IMR-90 (cell line): ENCODE measurements around the gene HSPA1L. TPM values are rescaled to one million over a fixed set of nuclear protein-coding genes. Genes with fewer than 3 reads are reported as not detected.
A peak's percentile ranks its signal among the peaks of the same experiment; 100 is the strongest.

Source experiments
- ATAC-seq: fragments of 200-7000 bp; cut with Tn5 transposase; 2 replicates; pipeline ENCODE4 v1.9.1; 2020; ENCODE audit warnings: low read depth, mild to moderate bottlenecking, moderate library complexity
- BruUV-seq: library from RNA; stranded (reverse); fragments of 400-500 nt; replicated peaks from 2 replicates; lab custom pipeline; 2021; lab: Mats Ljungman, UMichigan
- CTCF ChIA-PET: fragments of 300-600 bp; formaldehyde crosslinking; extraction: SDS; loops from one replicate; lab custom pipeline; 2021; ENCODE audit warnings: antibody characterized with exemption; lab: Yijun Ruan, JAX
- POLR2A ChIA-PET: fragments of 300-600 bp; sonication (Branson Sonifier 250); formaldehyde crosslinking; loops from one replicate; lab custom pipeline; 2022; ENCODE audit warnings: antibody characterized with exemption; ENCODE audit not compliant: unreplicated experiment; lab: Charles Lee
- DNase-seq: peaks from one replicate; pipeline ENCODE4 v3.0.0; 2013
- H2AFZ ChIP-seq: replicated peaks from 2 replicates; pipeline ENCODE3; 2013; ENCODE audit warnings: low read length, mild to moderate bottlenecking; ENCODE audit not compliant: poor library complexity
- H2AK5ac ChIP-seq: 2 replicates; pipeline ENCODE4 v1.6.1; 2013; ENCODE audit warnings: low read depth, low read length, inconsistent platforms
- H2AK9ac ChIP-seq: replicated peaks from 2 replicates; pipeline ENCODE3; 2013; ENCODE audit warnings: mild to moderate bottlenecking, low read depth, low read length, moderate library complexity; ENCODE audit not compliant: poor library complexity
- H2BK120ac ChIP-seq: 2 replicates; pipeline ENCODE4 v1.6.1; 2013; ENCODE audit warnings: low read depth, low read length, inconsistent platforms
- H2BK15ac ChIP-seq: 3 replicates; pipeline ENCODE4 v1.6.1; 2013; ENCODE audit warnings: low read depth, low read length, inconsistent platforms
- H2BK20ac ChIP-seq: 2 replicates; pipeline ENCODE4 v1.6.1; 2013; ENCODE audit warnings: low read depth, mild to moderate bottlenecking, inconsistent platforms, low read length, moderate library complexity
- H2BK5ac ChIP-seq: 2 replicates; pipeline ENCODE4 v1.6.1; 2013; ENCODE audit warnings: mild to moderate bottlenecking, low read depth, low read length, inconsistent platforms; ENCODE audit not compliant: poor library complexity, severe bottlenecking
- H3K14ac ChIP-seq: replicated peaks from 2 replicates; pipeline ENCODE4 v1.6.1; 2013; ENCODE audit warnings: low read depth, low read length, inconsistent platforms
- H3K18ac ChIP-seq: 2 replicates; pipeline ENCODE4 v1.6.1; 2013; ENCODE audit warnings: low read depth, low read length, control low read depth
- H3K23ac ChIP-seq: 2 replicates; pipeline ENCODE4 v1.6.1; 2013; ENCODE audit warnings: low read depth, low read length, inconsistent platforms
- H3K27ac ChIP-seq: 2 replicates; pipeline ENCODE4 v1.5.1; 2013; ENCODE audit warnings: mild to moderate bottlenecking, control low read depth, low read length; ENCODE audit not compliant: insufficient read depth
- H3K27me3 ChIP-seq: 2 replicates; pipeline ENCODE4 v1.6.1; 2013; ENCODE audit warnings: low read length; ENCODE audit not compliant: control insufficient read depth, insufficient read depth
- H3K36me3 ChIP-seq: 2 replicates; pipeline ENCODE4 v1.6.1; 2013; ENCODE audit warnings: low read length, mixed read lengths; ENCODE audit not compliant: control insufficient read depth, insufficient read depth
- H3K4ac ChIP-seq: 2 replicates; pipeline ENCODE4 v1.6.1; 2013; ENCODE audit warnings: low read depth, low read length, inconsistent platforms
- H3K4me1 ChIP-seq: 2 replicates; pipeline ENCODE4 v1.6.1; 2013; ENCODE audit warnings: low read length, mixed read lengths; ENCODE audit not compliant: control insufficient read depth, insufficient read depth
- H3K4me2 ChIP-seq: 2 replicates; pipeline ENCODE4 v1.6.1; 2013; ENCODE audit warnings: low read depth, mild to moderate bottlenecking, control low read depth, low read length, moderate library complexity
- H3K4me3 ChIP-seq: 2 replicates; pipeline ENCODE4 v1.5.1; 2013; ENCODE audit warnings: low read depth, mild to moderate bottlenecking, control low read depth, low read length, moderate library complexity; ENCODE audit not compliant: insufficient read depth
- H3K56ac ChIP-seq: 2 replicates; pipeline ENCODE4 v1.6.1; 2013; ENCODE audit warnings: low read length, inconsistent platforms; ENCODE audit not compliant: insufficient read depth; ENCODE audit errors: extremely low read depth
- H3K79me1 ChIP-seq, 2 experiments: 2 replicates each; pipeline ENCODE4 v1.6.1; 2013; ENCODE audit warnings: low read length in 2 of 2, inconsistent platforms in 1 of 2, low read depth in 1 of 2
- H3K9ac ChIP-seq: 2 replicates; pipeline ENCODE4 v1.6.1; 2013; ENCODE audit warnings: low read depth, low read length, control low read depth
- H3K9me1 ChIP-seq: 2 replicates; pipeline ENCODE4 v1.6.1; 2013; ENCODE audit warnings: low read length, inconsistent platforms; ENCODE audit not compliant: insufficient read depth
- H3K9me3 ChIP-seq: 2 replicates; pipeline ENCODE4 v1.6.1; 2013; ENCODE audit warnings: low read length; ENCODE audit not compliant: control insufficient read depth, insufficient read depth
- H4K20me1 ChIP-seq: 2 replicates; pipeline ENCODE4 v1.6.1; 2013; ENCODE audit warnings: low read length, inconsistent platforms; ENCODE audit not compliant: insufficient read depth
- H4K5ac ChIP-seq: 2 replicates; pipeline ENCODE4 v1.6.1; 2013; ENCODE audit warnings: mild to moderate bottlenecking, low read depth, low read length, control low read depth
- H4K8ac ChIP-seq, 2 experiments: 2 replicates each; pipeline ENCODE4 v1.6.1; 2013; ENCODE audit warnings: low read depth in 2 of 2, low read length in 2 of 2, control low read depth in 1 of 2, inconsistent platforms in 1 of 2
- H4K91ac ChIP-seq: 2 replicates; pipeline ENCODE4 v1.6.1; 2013; ENCODE audit warnings: low read depth, low read length, inconsistent platforms; ENCODE audit not compliant: insufficient read depth
- CHD1 ChIP-seq: IDR thresholded peaks from 2 replicates; pipeline ENCODE4 v1.6.1; 2012; ENCODE audit warnings: low read depth, low read length, improper control_type of control experiment
- ELK1 ChIP-seq: fragments of 150-350 bp; IDR thresholded peaks from 2 replicates; pipeline ENCODE4 v1.6.1; 2016; ENCODE audit warnings: low read depth, mild to moderate bottlenecking, low read length, moderate library complexity, borderline replicate concordance
- MAFK ChIP-seq: IDR thresholded peaks from 2 replicates; pipeline ENCODE4 v1.6.1; 2012; ENCODE audit warnings: low read depth, low read length, improper control_type of control experiment
- RFX5 ChIP-seq: IDR thresholded peaks from 2 replicates; pipeline ENCODE4 v1.8.0; 2012; ENCODE audit warnings: low read depth, mild to moderate bottlenecking, low read length, moderate library complexity
- WGBS, 2 experiments: methylation state at CpG; one replicate each; pipeline versions ENCODE4 v1.1.5 to v1.1.7; 2013; ENCODE audit warnings: missing lambda C conversion rate in 2 of 2; ENCODE audit not compliant: insufficient read length in 1 of 2; ENCODE audit errors: extremely low coverage in 2 of 2; 5-methylcytosine and 5-hydroxymethylcytosine counted together
- dilution Hi-C: fragments of 300-500 bp; cut with HindIII; formaldehyde crosslinking; loops from one replicate; pipeline ENCODE4 v1.14.3; 2018; ENCODE audit warnings: low sequenced_read_pairs; ENCODE audit not compliant: unreplicated experiment
- in situ Hi-C: fragments of 300-500 bp; cut with MboI; formaldehyde crosslinking; loops from 3 replicates; pipeline ENCODE4 v1.14.3; 2019; ENCODE audit warnings: low sequenced_read_pairs, inconsistent platforms, mixed read lengths
- intact Hi-C: fragments of 100-400 bp; cut with micrococcal nuclease; formaldehyde crosslinking; loops from 2 replicates; pipeline ENCODE4 v1.10.0; 2022
- polyA plus RNA-seq, 3 experiments: library from polyadenylated mRNA; depleted of rRNA; stranded (reverse); fragments of >200 nt; gene quantifications; 2 replicates each; pipeline ENCODE4 v1.2.3, GENCODE V29; 2012; ENCODE audit warnings: low replicate concordance in 1 of 3
- total RNA-seq: library from RNA; depleted of rRNA; stranded (reverse); fragments of >200 nt; gene quantifications from 2 replicates; pipeline ENCODE4 v1.2.3, GENCODE V29; 2012

The HSPA1L gene
- total and polyA plus RNA-seq, 2 of the 4 experiments (the other 2 are of a cell fraction) = 0.97 to 1.3 TPM

GRCh38 chr6:31806470-31807272 lies 8.4 kb downstream of the HSPA1L start, which contains the start of gene LSM2 (continued):
- TF ChIP-seq ELK1 = no peak

- ChIA-PET POLR2A (interaction anchor here (1.0 kb wide), 1 partner anchor 9 kb away, joined by 11 read pairs; the partner anchor contains the start of genes HSPA1A and HSPA1L), CTCF (interaction anchor here (2.5 kb wide), 1 partner anchor 10 kb away, joined by 10 read pairs; the partner anchor contains the start of gene VARS1)
- peak overlapping the region; percentile 90 for H3K9ac ChIP-seq
- H3K4me1 ChIP-seq = peaks cover 3% of the 10 kb centered on the region; the same call in 1 of the 2 replicates
- no peak overlapping the region for H3K18ac ChIP-seq
- no peaks in the 10 kb centered on the region for H4K20me1 ChIP-seq
- H3K9me3 ChIP-seq = no peaks in the 10 kb centered on the region
- peak overlapping the region; percentile 51 for H3K14ac ChIP-seq
- H2BK120ac ChIP-seq = no peak overlapping the region
- BruUV-seq = no TSS peak
- peak overlapping the region; percentile 46 for H3K27ac ChIP-seq
- H3K9me1 ChIP-seq = no peaks in the 10 kb centered on the region; the same call in 1 of the 2 replicates
- 0% methylated on average over 4 of the region's 7 CpGs; no CpG with 5 or more reads in 1 of the 2 experiments for WGBS, 2 experiments
- H2AFZ ChIP-seq = peak overlapping the region; percentile 90
- no peak overlapping the region for H2BK15ac ChIP-seq
- H4K8ac ChIP-seq = peak overlapping the region; percentile 55 to 78
- H3K79me1 ChIP-seq = peaks cover 15 to 29% of the 10 kb centered on the region in 2 experiments
- H2AK5ac ChIP-seq = peak overlapping the region; percentile 74
- peak overlapping the region; percentile 79 for H4K91ac ChIP-seq
- H3K4me2 ChIP-seq = peak overlapping the region; percentile 90
- peak overlapping the region; percentile 94 for H3K56ac ChIP-seq
- H3K4ac ChIP-seq = peak overlapping the region; percentile 90
- dilution Hi-C loops (no loop called here), intact Hi-C loops (no loop called here), in situ Hi-C loops (no loop called here)
- H2BK5ac ChIP-seq = peak overlapping the region; percentile 61
- ATAC-seq = no peak
- H3K27me3 ChIP-seq = no peaks in the 10 kb centered on the region
- peaks cover 2% of the 10 kb centered on the region; the same call in 1 of the 2 replicates for H3K36me3 ChIP-seq
- H3K4me3 ChIP-seq = peak overlapping the region; percentile 57
- peak overlapping the region; percentile 65 for H3K23ac ChIP-seq
- no peak for TF ChIP-seq CHD1
- TF ChIP-seq MAFK = no peak
- TF ChIP-seq RFX5 = no peak
- DNase-seq = no peak
- H2BK20ac ChIP-seq = no peak overlapping the region
- peak overlapping the region; percentile 86 for H2AK9ac ChIP-seq
- peak overlapping the region; percentile 43; the same call in 1 of the 2 replicates for H4K5ac ChIP-seq
These were observed 9.1 kb downstream of the HSPA1L start for GRCh38 chr6:31805939-31806469.
